ENCODE measurements around the gene SLC38A11.
"Not testable (repeated sequence)": the region's sequence is repeated elsewhere in the genome, so short reads cannot be mapped to it uniquely, and the experiment has no call there.

GRCh38 chr2:164994664-164995299 lies 39.5 kb upstream of the SLC38A11 start:
- TF ChIP-seq POLR2A, CTCF (IDR thresholded peaks at IDR 0.05): not testable (repeated sequence)

Data from vagina (tissue), 2 donors.